ENCODE results near the gene PLA2G4C.

GRCh38 chr19:48154003-48154402 lies 43.4 kb upstream of the PLA2G4C start:
- no peak for TF ChIP-seq CTCF (IDR thresholded peaks at IDR 0.05; ENCODE audit: low read depth, low read length, missing input control)
- TF ChIP-seq TAF1 (conservative IDR thresholded peaks at IDR 0.05) = no peak
- TF ChIP-seq, protein P1, sequence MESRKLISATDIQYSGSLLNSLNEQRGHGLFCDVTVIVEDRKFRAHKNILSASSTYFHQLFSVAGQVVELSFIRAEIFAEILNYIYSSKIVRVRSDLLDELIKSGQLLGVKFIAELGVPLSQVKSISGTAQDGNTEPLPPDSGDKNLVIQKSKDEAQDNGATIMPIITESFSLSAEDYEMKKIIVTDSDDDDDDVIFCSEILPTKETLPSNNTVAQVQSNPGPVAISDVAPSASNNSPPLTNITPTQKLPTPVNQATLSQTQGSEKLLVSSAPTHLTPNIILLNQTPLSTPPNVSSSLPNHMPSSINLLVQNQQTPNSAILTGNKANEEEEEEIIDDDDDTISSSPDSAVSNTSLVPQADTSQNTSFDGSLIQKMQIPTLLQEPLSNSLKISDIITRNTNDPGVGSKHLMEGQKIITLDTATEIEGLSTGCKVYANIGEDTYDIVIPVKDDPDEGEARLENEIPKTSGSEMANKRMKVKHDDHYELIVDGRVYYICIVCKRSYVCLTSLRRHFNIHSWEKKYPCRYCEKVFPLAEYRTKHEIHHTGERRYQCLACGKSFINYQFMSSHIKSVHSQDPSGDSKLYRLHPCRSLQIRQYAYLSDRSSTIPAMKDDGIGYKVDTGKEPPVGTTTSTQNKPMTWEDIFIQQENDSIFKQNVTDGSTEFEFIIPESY (IDR thresholded peaks at IDR 0.05) = no peak
- no peak for TF ChIP-seq JUND (IDR thresholded peaks at IDR 0.05)
- TF ChIP-seq SP1 (IDR thresholded peaks at IDR 0.05) = no peak
- TF ChIP-seq YY1 (IDR thresholded peaks at IDR 0.05) = no peak
- TF ChIP-seq, protein P2, sequence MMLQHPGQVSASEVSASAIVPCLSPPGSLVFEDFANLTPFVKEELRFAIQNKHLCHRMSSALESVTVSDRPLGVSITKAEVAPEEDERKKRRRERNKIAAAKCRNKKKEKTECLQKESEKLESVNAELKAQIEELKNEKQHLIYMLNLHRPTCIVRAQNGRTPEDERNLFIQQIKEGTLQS (IDR thresholded peaks at IDR 0.05) = no peak
- TF ChIP-seq, protein P3, sequence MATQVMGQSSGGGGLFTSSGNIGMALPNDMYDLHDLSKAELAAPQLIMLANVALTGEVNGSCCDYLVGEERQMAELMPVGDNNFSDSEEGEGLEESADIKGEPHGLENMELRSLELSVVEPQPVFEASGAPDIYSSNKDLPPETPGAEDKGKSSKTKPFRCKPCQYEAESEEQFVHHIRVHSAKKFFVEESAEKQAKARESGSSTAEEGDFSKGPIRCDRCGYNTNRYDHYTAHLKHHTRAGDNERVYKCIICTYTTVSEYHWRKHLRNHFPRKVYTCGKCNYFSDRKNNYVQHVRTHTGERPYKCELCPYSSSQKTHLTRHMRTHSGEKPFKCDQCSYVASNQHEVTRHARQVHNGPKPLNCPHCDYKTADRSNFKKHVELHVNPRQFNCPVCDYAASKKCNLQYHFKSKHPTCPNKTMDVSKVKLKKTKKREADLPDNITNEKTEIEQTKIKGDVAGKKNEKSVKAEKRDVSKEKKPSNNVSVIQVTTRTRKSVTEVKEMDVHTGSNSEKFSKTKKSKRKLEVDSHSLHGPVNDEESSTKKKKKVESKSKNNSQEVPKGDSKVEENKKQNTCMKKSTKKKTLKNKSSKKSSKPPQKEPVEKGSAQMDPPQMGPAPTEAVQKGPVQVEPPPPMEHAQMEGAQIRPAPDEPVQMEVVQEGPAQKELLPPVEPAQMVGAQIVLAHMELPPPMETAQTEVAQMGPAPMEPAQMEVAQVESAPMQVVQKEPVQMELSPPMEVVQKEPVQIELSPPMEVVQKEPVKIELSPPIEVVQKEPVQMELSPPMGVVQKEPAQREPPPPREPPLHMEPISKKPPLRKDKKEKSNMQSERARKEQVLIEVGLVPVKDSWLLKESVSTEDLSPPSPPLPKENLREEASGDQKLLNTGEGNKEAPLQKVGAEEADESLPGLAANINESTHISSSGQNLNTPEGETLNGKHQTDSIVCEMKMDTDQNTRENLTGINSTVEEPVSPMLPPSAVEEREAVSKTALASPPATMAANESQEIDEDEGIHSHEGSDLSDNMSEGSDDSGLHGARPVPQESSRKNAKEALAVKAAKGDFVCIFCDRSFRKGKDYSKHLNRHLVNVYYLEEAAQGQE (IDR thresholded peaks at IDR 0.05) = no peak
- TF ChIP-seq, protein P4, sequence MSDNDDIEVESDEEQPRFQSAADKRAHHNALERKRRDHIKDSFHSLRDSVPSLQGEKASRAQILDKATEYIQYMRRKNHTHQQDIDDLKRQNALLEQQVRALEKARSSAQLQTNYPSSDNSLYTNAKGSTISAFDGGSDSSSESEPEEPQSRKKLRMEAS (IDR thresholded peaks at IDR 0.05) = no peak

Data from liver (tissue), 3 donors.